GM23338 (cell line): ENCODE data around the gene GTF3C1. TPM values are rescaled to one million over a fixed set of nuclear protein-coding genes. Genes with fewer than 3 reads are reported as not detected.

ENCODE experiments used
- ATAC-seq: fragments of 200-7000 bp; cut with Tn5 transposase; 3 replicates; pipeline ENCODE4 v1.9.1; 2020
- DNase-seq: peaks from one replicate; pipeline ENCODE4 v3.0.0-alpha.2; 2015; ENCODE audit warnings: low spot score
- H2AFZ ChIP-seq: fragments of 200-600 bp; sonication (generic); 2 replicates; pipeline ENCODE4 v1.8.0; 2016; ENCODE audit warnings: antibody characterized with exemption, mild to moderate bottlenecking, moderate library complexity
- H3F3A ChIP-seq: fragments of 200-600 bp; sonication (generic); replicated peaks from 2 replicates; pipeline ENCODE4 v1.8.0; 2017; ENCODE audit warnings: antibody characterized with exemption, mixed run types, low read depth
- H3K27ac ChIP-seq: fragments of 200-600 bp; sonication (generic); 2 replicates; pipeline ENCODE4 v1.6.1; 2016; ENCODE audit warnings: low read depth
- H3K27me3 ChIP-seq: fragments of 200-600 bp; sonication (generic); 2 replicates; pipeline ENCODE4 v1.8.0; 2016; ENCODE audit warnings: mild to moderate bottlenecking, mixed run types, moderate library complexity; ENCODE audit not compliant: insufficient read depth
- H3K36me3 ChIP-seq: fragments of 200-600 bp; sonication (generic); 2 replicates; pipeline ENCODE4 v1.8.0; 2016; ENCODE audit warnings: mild to moderate bottlenecking; ENCODE audit not compliant: insufficient read depth
- H3K4me1 ChIP-seq: fragments of 200-600 bp; sonication (generic); 2 replicates; pipeline ENCODE4 v1.8.0; 2016; ENCODE audit warnings: mild to moderate bottlenecking, moderate library complexity; ENCODE audit not compliant: insufficient read depth
- H3K4me2 ChIP-seq: fragments of 200-600 bp; sonication (generic); 2 replicates; pipeline ENCODE4 v1.7.1; 2017; ENCODE audit warnings: mixed run types
- H3K4me3 ChIP-seq: fragments of 200-600 bp; sonication (generic); 2 replicates; pipeline ENCODE4 v1.6.1; 2016; ENCODE audit warnings: mixed run types
- H3K79me2 ChIP-seq: fragments of 200-600 bp; sonication (generic); replicated peaks from 2 replicates; pipeline ENCODE4 v1.8.0; 2017; ENCODE audit warnings: mild to moderate bottlenecking; ENCODE audit not compliant: insufficient read depth
- H3K9me2 ChIP-seq: fragments of 200-600 bp; sonication (generic); 2 replicates; pipeline ENCODE4 v1.8.0; 2017; ENCODE audit not compliant: insufficient read depth
- H4K20me1 ChIP-seq: fragments of 200-600 bp; sonication (generic); replicated peaks from 2 replicates; pipeline ENCODE4 v1.8.0; 2017; ENCODE audit warnings: mild to moderate bottlenecking; ENCODE audit not compliant: insufficient read depth
- H3K27ac Mint-ChIP-seq: 2 replicates; pipeline ENCODE4 v1.8.0; 2020; ENCODE audit warnings: inconsistent platforms, mild to moderate bottlenecking, moderate library complexity, mixed read lengths
- H3K27me3 Mint-ChIP-seq: 3 replicates; pipeline ENCODE4 v1.8.0; 2022; ENCODE audit warnings: low read depth, mild to moderate bottlenecking, moderate library complexity, mixed read lengths, inconsistent platforms; ENCODE audit not compliant: insufficient read depth, poor library complexity
- H3K36me3 Mint-ChIP-seq: 3 replicates; pipeline ENCODE4 v1.8.0; 2021; ENCODE audit warnings: low read depth, mild to moderate bottlenecking, inconsistent platforms, moderate library complexity, mixed read lengths
- H3K4me1 Mint-ChIP-seq: 3 replicates; pipeline ENCODE4 v1.8.0; 2020; ENCODE audit warnings: mild to moderate bottlenecking, inconsistent platforms, mixed read lengths
- H3K4me3 Mint-ChIP-seq: 3 replicates; pipeline ENCODE4 v1.8.0; 2021; ENCODE audit warnings: moderate library complexity, mild to moderate bottlenecking, inconsistent platforms, mixed read lengths
- H3K9me3 Mint-ChIP-seq: 3 replicates; pipeline ENCODE4 v1.8.0; 2020; ENCODE audit warnings: moderate library complexity, mild to moderate bottlenecking, inconsistent platforms, mixed read lengths
- CREB1 ChIP-seq: fragments of 250-450 bp; sonication (Bioruptor Pico); IDR thresholded peaks from 2 replicates; pipeline ENCODE4 v1.5.0; 2020; ENCODE audit warnings: low read depth, mild to moderate bottlenecking, moderate library complexity
- EZH2 ChIP-seq: fragments of 200-600 bp; sonication (generic); IDR thresholded peaks from one replicate; pipeline ENCODE4 v1.8.0; 2017; ENCODE audit warnings: antibody characterized with exemption, mild to moderate bottlenecking, low read depth; ENCODE audit not compliant: unreplicated experiment
- EZH2phosphoT487 ChIP-seq: fragments of 200-600 bp; sonication (generic); IDR thresholded peaks from one replicate; pipeline ENCODE4 v1.8.1; 2018; ENCODE audit warnings: antibody characterized with exemption; ENCODE audit not compliant: unreplicated experiment
- JUNB ChIP-seq: IDR thresholded peaks from one replicate; pipeline ENCODE4 v1.6.1; 2016; ENCODE audit warnings: antibody characterized with exemption; ENCODE audit not compliant: unreplicated experiment
- NANOG ChIP-seq: IDR thresholded peaks from 2 replicates; pipeline ENCODE4 v1.6.1; 2016; ENCODE audit warnings: antibody characterized with exemption, borderline replicate concordance
- POLR2AphosphoS5 ChIP-seq: IDR thresholded peaks from 2 replicates; pipeline ENCODE4 v1.6.1; 2016; ENCODE audit warnings: antibody characterized with exemption, low read depth
- STAT1 ChIP-seq: IDR thresholded peaks from one replicate; pipeline ENCODE4 v1.6.1; 2016; ENCODE audit warnings: antibody characterized with exemption; ENCODE audit not compliant: unreplicated experiment
- ZNF114 ChIP-seq: fragments of 250-450 bp; sonication (Bioruptor Pico); IDR thresholded peaks from 2 replicates; pipeline ENCODE4 v1.5.0; 2020; ENCODE audit warnings: mild to moderate bottlenecking, moderate library complexity
- ZNF331 ChIP-seq: fragments of 250-450 bp; sonication (Bioruptor Pico); IDR thresholded peaks from 2 replicates; pipeline ENCODE4 v1.5.0; 2020; ENCODE audit warnings: low read depth, mild to moderate bottlenecking, moderate library complexity
- polyA plus RNA-seq: library from polyadenylated mRNA; unstranded; fragments of >200 nt; fragmentation: Nextera tagmentation; extraction: Ambion mirVana; gene quantifications from 2 replicates; pipeline ENCODE4 v1.2.1, GENCODE V29; 2016
- total RNA-seq: library from RNA; depleted of rRNA; stranded (reverse); fragments of >200 nt; shearing (Covaris generic); gene quantifications from 2 replicates; pipeline ENCODE4 v1.2.3, GENCODE V29; 2014
- TF ChIP-seq, protein P1 (sequence below): IDR thresholded peaks from 2 replicates; pipeline ENCODE4 v1.6.1; 2016; ENCODE audit warnings: antibody characterized with exemption
- TF ChIP-seq, protein P2 (sequence below): IDR thresholded peaks from one replicate; pipeline ENCODE4 v1.6.1; 2018; ENCODE audit warnings: antibody characterized with exemption; ENCODE audit not compliant: unreplicated experiment
- TF ChIP-seq, protein P3 (sequence below): fragments of 250-450 bp; sonication (Bioruptor Pico); IDR thresholded peaks from 2 replicates; pipeline ENCODE4 v1.5.0; 2020; ENCODE audit warnings: mild to moderate bottlenecking, moderate library complexity
- TF ChIP-seq, protein P4 (sequence below), 2 experiments: fragments of 200-600 bp in 1 of 2; sonication (generic) in 1 of 2; conservative IDR thresholded peaks; 2 replicates each; pipeline versions ENCODE4 v1.5.1 to v1.6.1; 2016 to 2017; ENCODE audit warnings: antibody characterized with exemption in 2 of 2, low read depth in 2 of 2, mild to moderate bottlenecking in 2 of 2, moderate library complexity in 1 of 2

GTF3C1 gene
- total and polyA plus RNA-seq, 2 experiments from 2014 or later, result 78.5 to 138 TPM

DNA sequence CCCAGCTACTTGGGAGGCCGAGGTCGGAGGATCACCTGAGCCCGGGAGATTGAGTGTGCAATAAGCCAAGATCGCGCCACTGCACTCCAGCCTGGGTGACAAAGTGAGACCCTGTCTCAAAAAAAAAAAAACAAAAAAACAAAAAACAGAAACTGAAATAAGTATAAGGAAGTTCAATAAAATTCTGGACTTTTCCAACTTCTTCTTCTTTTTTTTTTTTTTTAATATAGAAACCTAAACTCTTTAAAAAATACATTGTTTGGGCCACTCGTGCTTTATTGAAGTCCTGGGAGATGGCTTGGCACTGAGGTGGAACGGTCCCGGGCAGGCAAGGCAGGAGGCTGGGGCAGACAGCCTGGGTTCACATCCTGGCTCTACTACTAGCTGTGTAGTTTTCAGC lies 37.0 kb upstream of the GTF3C1 start:
- Mint-ChIP-seq H3K4me1 (no peaks in the 10 kb centered on the region; the same call in 2 of the 3 replicates), H3K4me3 (no peak overlapping the region), H3K27ac (no peak overlapping the region), H3K27me3 (peaks cover 5% of the 10 kb centered on the region), H3K9me3 (peaks cover 3% of the 10 kb centered on the region; the same call in 1 of the 3 replicates), H3K36me3 (peaks cover 15% of the 10 kb centered on the region)
- H3K36me3 ChIP-seq, result no peaks in the 10 kb centered on the region
- H3K9me2 ChIP-seq, result no peaks in the 10 kb centered on the region
- TF ChIP-seq EZH2phosphoT487 (no peak), ZNF114 (CRISPR knock-in tag) (no peak), POLR2AphosphoS5 (no peak), CREB1 (CRISPR knock-in tag) (no peak), ZNF331 (CRISPR knock-in tag) (no peak), EZH2 (no peak), STAT1 (no peak), JUNB (no peak), NANOG (no peak)
- TF ChIP-seq, protein P1, sequence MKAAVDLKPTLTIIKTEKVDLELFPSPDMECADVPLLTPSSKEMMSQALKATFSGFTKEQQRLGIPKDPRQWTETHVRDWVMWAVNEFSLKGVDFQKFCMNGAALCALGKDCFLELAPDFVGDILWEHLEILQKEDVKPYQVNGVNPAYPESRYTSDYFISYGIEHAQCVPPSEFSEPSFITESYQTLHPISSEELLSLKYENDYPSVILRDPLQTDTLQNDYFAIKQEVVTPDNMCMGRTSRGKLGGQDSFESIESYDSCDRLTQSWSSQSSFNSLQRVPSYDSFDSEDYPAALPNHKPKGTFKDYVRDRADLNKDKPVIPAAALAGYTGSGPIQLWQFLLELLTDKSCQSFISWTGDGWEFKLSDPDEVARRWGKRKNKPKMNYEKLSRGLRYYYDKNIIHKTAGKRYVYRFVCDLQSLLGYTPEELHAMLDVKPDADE, result no peak
- TF ChIP-seq, protein P2, sequence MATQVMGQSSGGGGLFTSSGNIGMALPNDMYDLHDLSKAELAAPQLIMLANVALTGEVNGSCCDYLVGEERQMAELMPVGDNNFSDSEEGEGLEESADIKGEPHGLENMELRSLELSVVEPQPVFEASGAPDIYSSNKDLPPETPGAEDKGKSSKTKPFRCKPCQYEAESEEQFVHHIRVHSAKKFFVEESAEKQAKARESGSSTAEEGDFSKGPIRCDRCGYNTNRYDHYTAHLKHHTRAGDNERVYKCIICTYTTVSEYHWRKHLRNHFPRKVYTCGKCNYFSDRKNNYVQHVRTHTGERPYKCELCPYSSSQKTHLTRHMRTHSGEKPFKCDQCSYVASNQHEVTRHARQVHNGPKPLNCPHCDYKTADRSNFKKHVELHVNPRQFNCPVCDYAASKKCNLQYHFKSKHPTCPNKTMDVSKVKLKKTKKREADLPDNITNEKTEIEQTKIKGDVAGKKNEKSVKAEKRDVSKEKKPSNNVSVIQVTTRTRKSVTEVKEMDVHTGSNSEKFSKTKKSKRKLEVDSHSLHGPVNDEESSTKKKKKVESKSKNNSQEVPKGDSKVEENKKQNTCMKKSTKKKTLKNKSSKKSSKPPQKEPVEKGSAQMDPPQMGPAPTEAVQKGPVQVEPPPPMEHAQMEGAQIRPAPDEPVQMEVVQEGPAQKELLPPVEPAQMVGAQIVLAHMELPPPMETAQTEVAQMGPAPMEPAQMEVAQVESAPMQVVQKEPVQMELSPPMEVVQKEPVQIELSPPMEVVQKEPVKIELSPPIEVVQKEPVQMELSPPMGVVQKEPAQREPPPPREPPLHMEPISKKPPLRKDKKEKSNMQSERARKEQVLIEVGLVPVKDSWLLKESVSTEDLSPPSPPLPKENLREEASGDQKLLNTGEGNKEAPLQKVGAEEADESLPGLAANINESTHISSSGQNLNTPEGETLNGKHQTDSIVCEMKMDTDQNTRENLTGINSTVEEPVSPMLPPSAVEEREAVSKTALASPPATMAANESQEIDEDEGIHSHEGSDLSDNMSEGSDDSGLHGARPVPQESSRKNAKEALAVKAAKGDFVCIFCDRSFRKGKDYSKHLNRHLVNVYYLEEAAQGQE, result no peak
- TF ChIP-seq, protein P3, sequence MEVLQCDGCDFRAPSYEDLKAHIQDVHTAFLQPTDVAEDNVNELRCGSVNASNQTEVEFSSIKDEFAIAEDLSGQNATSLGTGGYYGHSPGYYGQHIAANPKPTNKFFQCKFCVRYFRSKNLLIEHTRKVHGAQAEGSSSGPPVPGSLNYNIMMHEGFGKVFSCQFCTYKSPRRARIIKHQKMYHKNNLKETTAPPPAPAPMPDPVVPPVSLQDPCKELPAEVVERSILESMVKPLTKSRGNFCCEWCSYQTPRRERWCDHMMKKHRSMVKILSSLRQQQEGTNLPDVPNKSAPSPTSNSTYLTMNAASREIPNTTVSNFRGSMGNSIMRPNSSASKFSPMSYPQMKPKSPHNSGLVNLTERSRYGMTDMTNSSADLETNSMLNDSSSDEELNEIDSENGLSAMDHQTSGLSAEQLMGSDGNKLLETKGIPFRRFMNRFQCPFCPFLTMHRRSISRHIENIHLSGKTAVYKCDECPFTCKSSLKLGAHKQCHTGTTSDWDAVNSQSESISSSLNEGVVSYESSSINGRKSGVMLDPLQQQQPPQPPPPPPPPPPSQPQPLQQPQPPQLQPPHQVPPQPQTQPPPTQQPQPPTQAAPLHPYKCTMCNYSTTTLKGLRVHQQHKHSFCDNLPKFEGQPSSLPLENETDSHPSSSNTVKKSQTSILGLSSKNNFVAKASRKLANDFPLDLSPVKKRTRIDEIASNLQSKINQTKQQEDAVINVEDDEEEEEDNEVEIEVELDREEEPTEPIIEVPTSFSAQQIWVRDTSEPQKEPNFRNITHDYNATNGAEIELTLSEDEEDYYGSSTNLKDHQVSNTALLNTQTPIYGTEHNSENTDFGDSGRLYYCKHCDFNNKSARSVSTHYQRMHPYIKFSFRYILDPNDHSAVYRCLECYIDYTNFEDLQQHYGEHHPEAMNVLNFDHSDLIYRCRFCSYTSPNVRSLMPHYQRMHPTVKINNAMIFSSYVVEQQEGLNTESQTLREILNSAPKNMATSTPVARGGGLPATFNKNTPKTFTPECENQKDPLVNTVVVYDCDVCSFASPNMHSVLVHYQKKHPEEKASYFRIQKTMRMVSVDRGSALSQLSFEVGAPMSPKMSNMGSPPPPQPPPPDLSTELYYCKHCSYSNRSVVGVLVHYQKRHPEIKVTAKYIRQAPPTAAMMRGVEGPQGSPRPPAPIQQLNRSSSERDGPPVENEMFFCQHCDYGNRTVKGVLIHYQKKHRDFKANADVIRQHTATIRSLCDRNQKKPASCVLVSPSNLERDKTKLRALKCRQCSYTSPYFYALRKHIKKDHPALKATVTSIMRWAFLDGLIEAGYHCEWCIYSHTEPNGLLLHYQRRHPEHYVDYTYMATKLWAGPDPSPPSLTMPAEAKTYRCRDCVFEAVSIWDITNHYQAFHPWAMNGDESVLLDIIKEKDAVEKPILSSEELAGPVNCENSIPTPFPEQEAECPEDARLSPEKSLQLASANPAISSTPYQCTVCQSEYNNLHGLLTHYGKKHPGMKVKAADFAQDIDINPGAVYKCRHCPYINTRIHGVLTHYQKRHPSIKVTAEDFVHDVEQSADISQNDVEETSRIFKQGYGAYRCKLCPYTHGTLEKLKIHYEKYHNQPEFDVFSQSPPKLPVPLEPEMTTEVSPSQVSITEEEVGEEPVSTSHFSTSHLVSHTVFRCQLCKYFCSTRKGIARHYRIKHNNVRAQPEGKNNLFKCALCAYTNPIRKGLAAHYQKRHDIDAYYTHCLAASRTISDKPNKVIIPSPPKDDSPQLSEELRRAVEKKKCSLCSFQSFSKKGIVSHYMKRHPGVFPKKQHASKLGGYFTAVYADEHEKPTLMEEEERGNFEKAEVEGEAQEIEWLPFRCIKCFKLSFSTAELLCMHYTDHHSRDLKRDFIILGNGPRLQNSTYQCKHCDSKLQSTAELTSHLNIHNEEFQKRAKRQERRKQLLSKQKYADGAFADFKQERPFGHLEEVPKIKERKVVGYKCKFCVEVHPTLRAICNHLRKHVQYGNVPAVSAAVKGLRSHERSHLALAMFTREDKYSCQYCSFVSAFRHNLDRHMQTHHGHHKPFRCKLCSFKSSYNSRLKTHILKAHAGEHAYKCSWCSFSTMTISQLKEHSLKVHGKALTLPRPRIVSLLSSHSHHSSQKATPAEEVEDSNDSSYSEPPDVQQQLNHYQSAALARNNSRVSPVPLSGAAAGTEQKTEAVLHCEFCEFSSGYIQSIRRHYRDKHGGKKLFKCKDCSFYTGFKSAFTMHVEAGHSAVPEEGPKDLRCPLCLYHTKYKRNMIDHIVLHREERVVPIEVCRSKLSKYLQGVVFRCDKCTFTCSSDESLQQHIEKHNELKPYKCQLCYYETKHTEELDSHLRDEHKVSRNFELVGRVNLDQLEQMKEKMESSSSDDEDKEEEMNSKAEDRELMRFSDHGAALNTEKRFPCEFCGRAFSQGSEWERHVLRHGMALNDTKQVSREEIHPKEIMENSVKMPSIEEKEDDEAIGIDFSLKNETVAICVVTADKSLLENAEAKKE (CRISPR knock-in tag), result no peak
- TF ChIP-seq, protein P4, sequence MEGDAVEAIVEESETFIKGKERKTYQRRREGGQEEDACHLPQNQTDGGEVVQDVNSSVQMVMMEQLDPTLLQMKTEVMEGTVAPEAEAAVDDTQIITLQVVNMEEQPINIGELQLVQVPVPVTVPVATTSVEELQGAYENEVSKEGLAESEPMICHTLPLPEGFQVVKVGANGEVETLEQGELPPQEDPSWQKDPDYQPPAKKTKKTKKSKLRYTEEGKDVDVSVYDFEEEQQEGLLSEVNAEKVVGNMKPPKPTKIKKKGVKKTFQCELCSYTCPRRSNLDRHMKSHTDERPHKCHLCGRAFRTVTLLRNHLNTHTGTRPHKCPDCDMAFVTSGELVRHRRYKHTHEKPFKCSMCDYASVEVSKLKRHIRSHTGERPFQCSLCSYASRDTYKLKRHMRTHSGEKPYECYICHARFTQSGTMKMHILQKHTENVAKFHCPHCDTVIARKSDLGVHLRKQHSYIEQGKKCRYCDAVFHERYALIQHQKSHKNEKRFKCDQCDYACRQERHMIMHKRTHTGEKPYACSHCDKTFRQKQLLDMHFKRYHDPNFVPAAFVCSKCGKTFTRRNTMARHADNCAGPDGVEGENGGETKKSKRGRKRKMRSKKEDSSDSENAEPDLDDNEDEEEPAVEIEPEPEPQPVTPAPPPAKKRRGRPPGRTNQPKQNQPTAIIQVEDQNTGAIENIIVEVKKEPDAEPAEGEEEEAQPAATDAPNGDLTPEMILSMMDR (conservative IDR thresholded peaks at IDR 0.05; ENCODE audit: low read depth in 2 of 2), result no peak
- no peak overlapping the region for H3K27ac ChIP-seq
- no peak overlapping the region for H3K4me3 ChIP-seq
- H3K27me3 ChIP-seq, result no peaks in the 10 kb centered on the region
- H3F3A ChIP-seq, result no peaks in the 10 kb centered on the region
- H3K4me1 ChIP-seq, result no peaks in the 10 kb centered on the region
- ATAC-seq (no peak), DNase-seq (no peak)
- H2AFZ ChIP-seq, result no peak overlapping the region
- no peak overlapping the region for H3K4me2 ChIP-seq
- H3K79me2 ChIP-seq, result no peaks in the 10 kb centered on the region
- H4K20me1 ChIP-seq, result no peaks in the 10 kb centered on the region; the same call in 1 of the 2 replicates
